Head of caudate nucleus (tissue), 42 donors: ENCODE measurements around the gene GUCA1A.
"Not testable (repeated sequence)": the region's sequence is repeated elsewhere in the genome, so short reads cannot be mapped to it uniquely, and the experiment has no call there.

Experiments used
- DNase-seq, 42 donors: peaks; one replicate each; pipeline versions ENCODE4 v3.0.0 to v3.0.0-alpha.2; 2020 to 2021; ENCODE audit warnings: mixed read lengths in 7 of 42
- intact Hi-C: fragments of 100-400 bp; cut with DNase I; formaldehyde crosslinking; loops from one replicate; pipeline ENCODE4 v1.15.0; 2022

The GUCA1A gene

DNA sequence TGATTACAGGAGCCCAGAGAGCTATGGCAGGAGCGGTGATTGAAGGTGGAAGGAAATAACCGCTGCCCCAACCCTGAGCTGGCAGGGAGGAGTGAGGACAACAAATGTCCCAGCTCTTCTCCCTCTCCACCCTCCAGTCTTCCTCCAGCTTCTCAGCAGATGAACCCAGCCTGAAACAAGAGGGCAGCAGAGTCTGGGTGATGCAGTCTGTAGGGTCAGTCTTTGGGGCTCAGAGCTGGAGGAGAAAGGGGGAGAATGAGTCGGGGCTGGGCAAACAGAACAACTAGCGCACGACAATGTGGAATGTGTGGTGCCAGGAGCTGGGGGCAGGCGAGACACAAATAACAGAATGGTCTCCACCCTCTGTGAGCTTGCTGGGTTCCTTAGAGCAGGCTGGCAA is 4.5 kb upstream of the GUCA1A start:
- intact Hi-C loops: loop anchor here (5.0 kb wide), 1 partner anchor 91 kb away; no protein-coding TSS in a partner anchor
- DNase-seq: no peak

DNA sequence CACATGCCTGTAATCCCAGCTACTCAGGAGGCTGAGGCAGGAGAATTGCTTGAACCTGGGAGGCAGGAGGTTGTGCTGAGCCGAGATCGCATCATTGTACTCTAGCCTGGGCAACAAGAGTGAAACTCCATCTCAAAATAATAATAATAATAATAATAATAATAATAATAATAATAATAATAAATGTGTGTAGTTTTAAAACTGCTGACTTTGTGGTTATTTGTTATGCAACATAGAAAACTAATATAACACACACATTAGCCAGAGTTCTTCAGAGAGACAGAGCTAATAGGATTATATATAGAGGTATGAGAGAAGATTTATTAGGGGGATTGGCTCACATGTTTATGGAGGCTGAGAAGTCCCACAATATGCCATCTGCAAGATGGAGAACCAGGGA is 3.4 kb upstream of the GUCA1A start:
- not testable (repeated sequence) for DNase-seq
- intact Hi-C loops: loop anchor here (5.0 kb wide), 1 partner anchor 92 kb away; no protein-coding TSS in a partner anchor

DNA sequence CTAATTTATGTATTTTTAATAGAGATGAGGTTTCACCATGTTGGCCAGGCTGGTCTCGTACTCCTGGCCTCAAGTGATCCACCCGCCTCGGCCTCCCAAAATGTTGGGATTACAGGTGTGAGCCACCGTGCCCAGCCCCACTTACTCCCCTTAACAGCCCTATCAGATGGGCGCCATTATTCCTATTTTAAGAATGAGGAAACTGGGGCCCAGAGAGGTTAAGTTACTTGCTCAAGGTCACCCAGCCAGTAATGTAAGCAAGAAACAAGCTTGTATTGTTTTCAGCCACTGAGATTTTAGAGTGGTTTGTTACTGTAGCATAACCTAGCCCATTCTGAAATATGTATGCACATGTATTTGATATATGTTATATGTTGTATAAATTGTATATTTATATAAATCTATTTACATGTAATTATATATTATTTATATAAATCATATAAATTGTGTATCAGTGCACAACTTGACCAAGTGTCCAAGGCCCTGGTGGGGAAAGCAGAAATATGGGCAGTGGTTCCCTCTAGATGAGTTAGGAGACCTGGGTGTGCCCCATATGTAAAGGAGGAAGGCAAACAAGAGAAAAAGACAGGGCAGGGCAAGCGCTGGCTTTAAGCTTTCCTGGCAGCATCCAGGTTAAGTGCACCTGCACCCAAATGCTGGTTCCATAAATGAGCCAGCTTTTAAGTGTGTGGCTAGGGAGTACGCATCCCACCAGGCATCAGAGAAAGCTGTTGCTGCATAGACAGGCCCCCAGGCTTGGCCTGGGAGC is 1.2 kb upstream of the GUCA1A start:
- intact Hi-C loops: no loop called here
- no peak for DNase-seq

DNA sequence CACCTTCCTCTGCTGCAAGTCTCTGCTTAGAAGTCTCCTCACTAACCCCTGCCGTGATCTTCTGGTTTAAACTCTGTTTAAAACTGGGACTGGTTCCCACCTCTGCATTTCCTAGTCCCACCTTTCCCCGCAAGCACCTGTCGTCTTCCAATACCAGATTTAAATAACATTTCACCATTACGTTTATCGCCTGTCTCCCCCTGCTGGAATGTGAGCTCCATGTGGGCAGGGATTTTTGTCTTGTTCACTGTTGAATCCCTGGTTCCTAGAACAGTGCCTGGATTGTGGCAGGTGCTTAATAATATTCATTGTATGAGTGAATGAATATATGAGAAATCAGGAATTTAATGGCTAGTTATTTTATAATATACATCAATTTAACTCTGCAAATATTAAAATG is 2.7 kb downstream of the GUCA1A start:
- intact Hi-C loops: no loop called here
- no peak for DNase-seq

DNA sequence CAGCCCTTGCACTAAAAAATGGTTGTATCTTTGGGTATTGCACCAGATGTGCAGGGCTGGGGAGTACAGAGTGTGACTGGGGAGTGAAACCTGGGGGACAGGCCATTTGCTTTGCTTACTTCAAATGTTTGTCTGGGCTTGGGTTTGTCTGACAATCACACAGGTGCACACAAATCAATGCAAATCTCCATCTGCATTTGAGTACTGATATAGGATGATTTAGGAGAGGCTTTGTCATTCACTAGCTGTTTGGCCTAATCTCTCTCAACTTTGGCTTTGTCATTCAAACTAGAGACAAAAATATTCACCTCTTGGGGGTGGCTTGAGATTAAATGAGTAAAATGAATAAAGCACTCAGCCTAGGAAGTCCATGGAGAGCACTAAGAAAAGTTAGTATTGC is 3.8 kb downstream of the GUCA1A start:
- intact Hi-C loops: no loop called here
- no peak for DNase-seq

DNA sequence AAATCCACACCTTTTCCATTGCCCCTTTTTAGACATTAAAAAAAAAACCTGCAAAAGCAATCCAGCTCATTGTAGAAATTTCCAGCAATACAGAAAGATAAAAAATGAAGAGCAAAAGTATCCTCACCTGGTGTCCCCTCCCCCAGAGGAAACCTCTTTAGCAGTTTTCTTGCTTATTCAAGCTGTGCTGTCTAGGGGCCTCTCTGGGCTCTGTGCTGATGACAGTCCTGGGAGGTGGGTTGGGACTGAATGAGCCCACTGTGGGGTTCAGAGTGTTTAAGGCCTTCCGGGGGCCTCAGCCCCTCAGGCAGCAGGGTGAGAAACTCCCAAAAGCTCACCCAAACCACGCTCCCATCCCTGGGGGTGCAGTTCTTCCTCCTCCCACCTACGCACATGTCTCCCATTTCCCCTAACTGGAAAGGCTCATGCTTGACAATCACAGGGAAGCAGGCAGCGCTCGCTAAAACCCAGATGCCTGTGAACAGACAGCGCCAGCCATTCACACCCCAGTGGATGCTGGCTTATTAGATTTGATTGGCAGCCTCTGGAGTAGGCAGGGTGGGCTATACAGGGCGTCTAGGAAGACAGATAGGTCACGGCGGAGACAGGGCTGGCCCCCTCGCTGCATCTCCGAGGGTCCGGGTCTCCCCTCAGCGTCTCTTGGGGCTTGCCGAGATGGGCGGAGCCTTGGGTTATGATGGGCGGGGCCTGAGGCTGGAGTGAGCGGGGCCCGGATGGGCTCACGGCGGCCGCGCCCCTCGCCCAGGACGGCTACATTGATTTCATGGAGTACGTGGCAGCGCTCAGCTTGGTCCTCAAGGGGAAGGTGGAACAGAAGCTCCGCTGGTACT is 4.6 kb downstream of the GUCA1A start:
- intact Hi-C loops: no loop called here
- DNase-seq: peak in 40 of 42 donors; percentile 4 to 69 (median 36)

DNA sequence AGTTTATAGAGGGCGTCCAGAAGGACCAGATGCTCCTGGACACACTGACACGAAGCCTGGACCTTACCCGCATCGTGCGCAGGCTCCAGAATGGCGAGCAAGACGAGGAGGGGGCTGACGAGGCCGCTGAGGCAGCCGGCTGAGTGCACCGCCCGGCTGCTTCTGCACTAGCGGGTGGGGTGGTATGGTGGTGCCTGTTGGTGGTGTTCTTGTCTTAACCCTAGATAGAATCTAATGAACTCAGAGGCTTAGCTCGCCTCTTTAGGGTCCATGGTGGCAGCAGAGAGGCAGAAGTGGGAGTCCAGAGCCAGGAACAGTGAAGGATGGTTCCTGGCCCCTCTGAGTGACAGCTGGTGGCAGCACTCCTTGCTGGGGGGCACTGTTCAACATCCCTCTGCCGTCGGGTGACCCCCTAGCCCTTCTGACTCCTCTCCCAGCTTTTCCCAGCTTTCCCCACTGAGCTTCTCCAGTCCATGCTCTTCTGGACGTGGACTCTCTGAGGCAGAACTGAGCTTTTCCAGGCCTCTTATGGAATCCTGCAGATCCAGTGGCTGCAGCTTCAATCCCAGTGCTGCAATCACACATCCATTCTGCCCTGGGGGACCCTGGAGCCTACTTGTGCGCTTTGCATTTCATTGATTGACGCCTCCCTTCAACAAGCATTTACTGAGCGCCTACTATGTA is 6.2 kb downstream of the GUCA1A start:
- DNase-seq: no peak
- intact Hi-C loops: no loop called here

DNA sequence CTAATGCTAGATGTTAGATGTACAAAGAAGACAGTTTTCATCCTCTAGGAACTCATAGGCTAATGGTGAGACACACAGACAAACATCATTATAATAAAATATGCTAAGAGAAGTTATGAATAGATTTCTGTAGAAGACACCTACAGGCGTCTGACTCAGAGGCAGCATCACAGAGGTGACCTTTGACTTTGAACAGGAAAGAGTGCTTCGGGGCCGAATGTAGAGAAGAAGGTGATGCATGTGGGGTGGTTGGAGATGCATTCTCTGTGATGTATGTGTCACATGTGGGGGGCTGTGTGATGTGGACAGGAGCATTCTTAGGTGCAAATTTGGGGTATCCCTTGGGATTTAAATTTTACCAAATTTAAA is 6.8 kb downstream of the GUCA1A start:
- no peak for DNase-seq
- intact Hi-C loops: no loop called here

DNA sequence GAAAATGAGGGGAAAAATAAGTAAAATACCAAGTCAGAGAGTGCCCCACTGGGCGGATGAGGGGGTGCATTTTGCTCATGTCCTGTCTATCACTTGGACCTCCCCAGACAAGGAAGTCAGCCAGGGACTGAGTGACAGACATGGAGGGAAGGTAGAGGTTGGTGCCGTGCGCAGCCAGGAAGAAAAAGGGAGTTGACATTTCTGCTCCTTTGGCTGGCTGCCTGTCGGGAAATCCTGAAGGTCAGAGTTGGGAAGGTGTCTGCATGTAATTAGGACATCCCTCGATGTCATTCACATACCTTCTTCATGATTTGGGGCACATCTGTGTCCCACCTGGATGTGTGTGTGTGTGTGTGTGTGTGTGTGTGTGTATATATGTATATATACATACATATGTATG is 8.9 kb downstream of the GUCA1A start:
- intact Hi-C loops: no loop called here
- no peak for DNase-seq

DNA sequence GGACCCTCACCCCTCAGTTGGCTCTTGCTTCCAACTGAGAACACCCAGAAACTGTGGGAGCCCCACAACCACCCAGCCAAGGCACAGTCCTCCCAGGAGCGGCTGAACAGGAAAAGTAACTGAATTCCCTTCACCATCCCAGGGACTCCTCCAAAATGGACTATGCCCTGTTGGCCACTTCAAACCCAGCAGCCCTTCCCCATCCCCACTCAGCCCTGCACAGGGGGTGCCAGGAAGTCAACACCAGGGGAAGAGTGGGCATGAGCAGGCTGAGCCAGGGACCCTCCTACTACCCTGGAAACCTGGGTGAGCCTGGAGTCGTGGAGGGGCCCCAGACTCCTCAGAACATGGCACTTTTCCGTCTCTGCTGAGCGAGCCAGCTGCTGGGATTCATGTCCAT is 11.3 kb downstream of the GUCA1A start:
- DNase-seq: no peak

DNA sequence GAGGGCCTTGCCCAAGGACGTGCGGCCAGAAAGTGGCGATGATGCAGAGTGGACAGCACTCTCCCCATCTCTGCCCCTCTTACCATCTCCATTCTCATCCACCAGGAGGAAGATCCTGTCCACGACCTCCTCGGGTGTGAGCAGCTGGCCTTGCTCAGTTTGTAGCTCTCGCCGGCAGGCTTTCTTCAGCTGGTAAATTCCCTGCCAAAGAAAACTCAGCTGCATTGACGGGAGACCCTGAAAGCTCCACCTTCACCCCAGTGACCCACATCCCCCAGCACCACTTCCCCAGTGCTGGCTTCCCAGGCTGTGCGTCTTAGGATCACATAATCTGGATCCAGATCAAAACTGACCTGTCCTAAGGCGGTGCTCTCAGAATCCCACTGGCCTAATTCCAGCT is 12.4 kb downstream of the GUCA1A start:
- DNase-seq: no peak
- intact Hi-C loops: no loop called here

More for the DNA sequence above, 11.3 kb downstream of the GUCA1A start:
- intact Hi-C loops: no loop called here

DNA sequence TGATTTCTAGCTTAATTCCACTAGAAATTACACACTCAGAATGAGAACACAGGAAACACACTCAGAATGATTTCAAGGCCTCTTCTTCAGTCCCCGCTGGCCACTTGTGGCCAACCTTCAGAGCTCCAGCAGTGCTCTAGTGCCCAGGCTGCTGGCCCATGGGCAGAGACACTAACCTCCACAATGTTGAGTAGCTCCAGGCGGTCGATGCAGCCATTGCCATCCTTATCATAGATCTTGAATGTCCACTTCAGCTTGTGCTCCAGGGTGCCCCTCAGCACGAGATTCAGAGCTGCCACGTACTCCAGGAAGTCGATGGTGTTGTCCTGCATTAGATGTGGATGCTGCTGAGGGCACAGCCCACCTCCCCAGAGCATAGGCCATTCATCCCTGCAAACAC is 15.2 kb downstream of the GUCA1A start:
- no peak for DNase-seq
- intact Hi-C loops: no loop called here

DNA sequence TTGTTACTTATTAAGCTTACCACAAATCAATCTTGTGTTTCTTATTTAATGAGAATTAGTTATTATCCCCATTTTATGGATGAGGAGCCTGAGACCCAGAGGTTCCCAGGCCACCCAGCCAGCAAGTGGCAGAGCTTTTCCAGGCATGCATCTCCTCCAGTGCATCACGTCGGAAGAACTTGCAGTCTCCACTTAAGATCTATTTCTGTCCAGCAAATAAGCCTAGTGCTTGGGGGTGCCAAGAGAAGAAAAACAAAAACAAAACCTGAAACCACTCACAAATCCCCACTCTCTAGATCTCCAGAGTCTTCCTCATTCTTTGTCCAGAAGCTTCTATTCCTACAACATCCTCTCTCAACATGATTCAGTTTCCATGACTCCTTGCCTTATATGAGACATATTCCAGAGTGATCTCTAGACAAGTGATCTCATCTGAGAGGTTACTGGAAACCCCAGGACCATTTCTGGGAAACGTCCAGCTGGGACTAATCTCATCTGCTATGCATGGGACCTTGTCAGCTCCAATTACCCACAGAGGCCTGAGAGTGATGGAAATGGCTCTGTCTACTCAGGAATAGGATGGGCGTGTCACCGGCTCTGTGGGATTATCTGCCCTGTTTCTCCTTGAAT is 17.5 kb downstream of the GUCA1A start:
- DNase-seq: peak in 1 of 42 donors; percentile 3
- intact Hi-C loops: no loop called here

DNA sequence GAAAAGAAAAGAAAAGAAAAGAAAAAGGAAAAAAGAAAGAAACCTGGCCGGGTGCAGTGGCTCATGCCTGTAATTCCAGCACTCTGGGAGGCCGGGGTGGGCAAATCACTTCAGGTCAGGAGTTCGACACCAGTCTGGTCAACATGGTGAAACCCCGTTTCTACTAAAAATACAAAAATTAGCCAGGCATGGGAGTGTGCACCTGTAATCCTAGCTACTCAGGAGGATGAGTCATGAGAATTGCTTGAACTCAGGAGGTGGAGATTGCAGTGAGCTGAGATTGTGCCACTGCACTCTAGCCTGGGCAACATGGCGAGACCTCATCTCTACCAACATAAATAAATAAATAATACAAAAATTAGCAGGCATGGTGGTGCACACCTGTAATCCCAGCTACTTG is 19.2 kb downstream of the GUCA1A start:
- DNase-seq, intact Hi-C loops: not testable (repeated sequence)

DNA sequence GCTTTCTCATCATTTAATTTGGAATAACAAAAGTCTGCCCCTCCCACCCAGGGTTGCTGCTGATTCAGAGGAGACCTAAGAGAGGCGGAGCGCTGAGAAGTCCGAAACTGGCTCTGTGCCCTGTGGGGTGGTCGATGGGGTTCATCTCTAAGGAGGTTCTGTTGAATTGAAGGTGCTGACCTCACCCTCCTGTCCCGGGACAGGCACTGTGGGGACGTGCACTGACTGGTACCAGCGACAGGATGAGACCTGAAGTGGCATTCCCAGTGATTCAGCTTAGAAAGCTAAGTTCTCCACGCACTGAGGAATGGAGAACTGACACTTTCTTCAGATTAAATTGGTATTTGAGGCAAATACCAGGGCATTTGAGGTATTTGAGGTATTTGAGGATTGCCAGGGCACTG is 20.3 kb downstream of the GUCA1A start:
- intact Hi-C loops: no loop called here
- no peak for DNase-seq

DNA sequence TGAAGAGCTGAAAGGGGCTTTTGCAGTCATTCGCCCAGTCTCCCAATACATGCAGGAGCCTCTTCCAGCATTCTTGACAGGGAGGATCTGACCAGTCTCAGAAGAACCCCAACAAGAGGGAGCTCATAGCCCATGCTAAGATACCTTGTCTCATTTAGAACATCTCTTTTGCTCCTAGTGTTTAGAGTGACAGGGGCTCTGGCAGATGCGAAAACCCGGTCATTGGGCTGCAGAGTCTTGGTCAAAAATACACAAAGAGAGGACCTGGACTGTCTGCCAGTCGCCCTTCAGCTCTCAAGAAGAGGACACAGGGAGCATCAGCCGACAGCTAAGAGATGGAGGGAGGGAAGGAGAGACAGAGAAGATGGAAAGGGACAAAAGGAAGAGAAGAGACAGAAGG is 20.9 kb downstream of the GUCA1A start:
- intact Hi-C loops: no loop called here

DNA sequence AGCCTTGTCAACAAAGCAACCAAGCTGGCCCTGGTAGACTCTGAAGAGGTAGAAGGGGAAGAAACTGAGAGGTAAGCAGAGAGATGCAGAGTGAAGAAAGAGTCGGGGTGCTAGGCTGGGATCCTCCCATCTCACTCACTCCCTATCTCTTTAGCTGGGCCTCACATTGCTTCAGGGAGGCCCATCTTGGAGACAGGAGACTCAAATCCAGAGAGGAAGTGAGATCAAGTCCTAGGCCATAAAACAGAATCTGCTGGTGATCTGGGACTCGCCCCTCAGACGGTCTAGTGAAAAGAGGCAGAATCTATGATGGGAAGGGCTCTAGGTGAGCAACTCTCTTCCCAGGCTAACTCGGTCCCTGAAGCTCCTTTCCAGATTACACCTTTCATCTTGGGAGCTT is 22.3 kb downstream of the GUCA1A start:
- intact Hi-C loops: no loop called here
- no peak for DNase-seq

More for the DNA sequence above, 20.9 kb downstream of the GUCA1A start:
- DNase-seq: no peak

DNA sequence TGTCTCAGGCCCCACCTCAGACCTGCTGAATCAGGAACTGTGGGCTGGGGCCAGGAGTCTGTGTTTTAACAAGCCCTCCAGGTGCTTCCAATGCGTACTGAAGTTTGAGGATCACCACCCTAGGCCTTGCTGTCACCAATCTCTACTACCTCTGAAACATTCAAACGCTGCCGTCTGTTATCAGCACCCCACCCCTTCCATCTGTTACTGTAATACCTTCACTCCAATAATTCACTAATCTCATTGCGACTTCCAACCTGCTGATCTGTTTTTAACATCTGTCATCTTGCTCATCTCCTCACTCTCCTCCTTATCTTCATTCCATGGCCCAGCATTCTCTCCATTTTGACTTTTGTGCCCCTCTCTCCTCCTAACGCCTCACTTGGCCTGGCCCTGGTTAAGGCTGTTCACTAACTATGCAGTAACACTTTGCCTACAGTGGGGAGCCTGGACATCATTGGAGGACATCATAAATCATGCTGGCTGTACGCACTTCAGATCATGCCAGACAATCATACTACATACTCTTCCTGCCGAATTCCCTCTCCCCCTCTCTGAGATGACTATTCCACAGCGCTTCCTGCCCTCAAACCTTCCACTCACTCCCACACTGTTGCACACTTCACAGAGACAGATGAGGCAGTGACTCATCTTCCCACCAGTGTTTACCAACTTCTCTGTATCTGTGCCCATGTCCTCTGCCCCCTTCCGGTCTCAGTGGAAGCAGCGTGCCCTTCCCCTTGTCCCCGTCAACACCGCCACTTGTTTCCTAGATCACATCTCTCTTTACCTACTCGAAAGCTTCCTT is 24.6 kb downstream of the GUCA1A start:
- intact Hi-C loops: no loop called here
- DNase-seq: peak in 31 of 42 donors; percentile 9 to 78 (median 47)
